BLaER1 (cell line): ENCODE measurements around the gene CCAR1.
"Not testable (repeated sequence)": the region's sequence is repeated elsewhere in the genome, so short reads cannot be mapped to it uniquely, and the experiment has no call there.

Source experiments
- H3K27ac ChIP-seq: shearing (Covaris generic); formaldehyde crosslinking; 2 replicates; pipeline ENCODE4 v1.8.1; 2022
- H3K27me3 ChIP-seq: shearing (Covaris generic); formaldehyde crosslinking; 2 replicates; pipeline ENCODE4 v1.8.1; 2022
- H3K36me3 ChIP-seq: shearing (Covaris generic); formaldehyde crosslinking; 2 replicates; pipeline ENCODE4 v1.8.1; 2022
- H3K4me1 ChIP-seq: shearing (Covaris generic); formaldehyde crosslinking; 2 replicates; pipeline ENCODE4 v1.8.1; 2022
- H3K4me2 ChIP-seq: shearing (Covaris generic); formaldehyde crosslinking; 2 replicates; pipeline ENCODE4 v1.8.1; 2022
- H3K4me3 ChIP-seq: shearing (Covaris generic); formaldehyde crosslinking; 2 replicates; pipeline ENCODE4 v1.8.1; 2022
- H3K9ac ChIP-seq: shearing (Covaris generic); formaldehyde crosslinking; 2 replicates; pipeline ENCODE4 v1.8.1; 2022
- H3K9me3 ChIP-seq: shearing (Covaris generic); formaldehyde crosslinking; 2 replicates; pipeline ENCODE4 v1.8.1; 2022
- H4K20me1 ChIP-seq: shearing (Covaris generic); formaldehyde crosslinking; 2 replicates; pipeline ENCODE4 v1.8.1; 2022
- Cebpa-rat ChIP-seq: shearing (Covaris generic); IDR thresholded peaks from 2 replicates; pipeline ENCODE4 v1.8.1; 2022

Gene CCAR1

GRCh38 chr10:68720793-68721672 is at the start of gene CCAR1:
TSS of gene CCAR1 (plus strand) at chr10:68721239. CDS start at chr10:68722505, 1,266 bp downstream.
- Histone ChIP-seq H3K4me3 (peak within 1 kb of the TSS; percentile 99), H4K20me1 (peaks cover 9% of the 10 kb centered on the region; the same call in 1 of the 2 replicates), H3K4me1 (peaks cover 9% of the 10 kb centered on the region), H3K4me2 (peak within 1 kb of the TSS; percentile 81), H3K36me3 (peaks cover 34% of the 10 kb centered on the region), H3K27ac (peak within 1 kb of the TSS; percentile 98), H3K9ac (peak within 1 kb of the TSS; percentile 99), H3K9me3 (peaks cover 4% of the 10 kb centered on the region; the same call in 1 of the 2 replicates), H3K27me3 (no peaks in the 10 kb centered on the region)
- no peak for TF ChIP-seq Cebpa-rat

- Histone ChIP-seq H3K9ac (no peak overlapping the region), H3K9me3 (no peaks in the 10 kb centered on the region), H3K4me3 (no peak overlapping the region), H3K27ac (no peak overlapping the region), H3K27me3 (no peaks in the 10 kb centered on the region), H4K20me1 (no peaks in the 10 kb centered on the region), H3K36me3 (no peaks in the 10 kb centered on the region), H3K4me2 (no peak overlapping the region), H3K4me1 (no peaks in the 10 kb centered on the region)
- no peak for TF ChIP-seq Cebpa-rat
Measured at GRCh38 chr10:68684413-68684812, 36.6 kb upstream of the CCAR1 start.

GRCh38 chr10:68696018-68696417 is 25.0 kb upstream of the CCAR1 start:
- no peak overlapping the region for H3K27ac ChIP-seq
- no peaks in the 10 kb centered on the region for H4K20me1 ChIP-seq
- H3K4me3 ChIP-seq, result no peak overlapping the region
- H3K4me2 ChIP-seq, result no peak overlapping the region
- TF ChIP-seq Cebpa-rat, result no peak
- H3K9ac ChIP-seq, result no peak overlapping the region
- no peaks in the 10 kb centered on the region for H3K4me1 ChIP-seq
- H3K36me3 ChIP-seq, result no peaks in the 10 kb centered on the region
- no peaks in the 10 kb centered on the region for H3K9me3 ChIP-seq
- H3K27me3 ChIP-seq, result no peaks in the 10 kb centered on the region

- H3K36me3 ChIP-seq, result no peaks in the 10 kb centered on the region
- no peak overlapping the region for H3K27ac ChIP-seq
Measured at GRCh38 chr10:68697106-68697505, 23.9 kb upstream of the CCAR1 start.

GRCh38 chr10:68700197-68700596 is 20.8 kb upstream of the CCAR1 start:
- Histone ChIP-seq H3K36me3 (no peaks in the 10 kb centered on the region), H4K20me1 (no peaks in the 10 kb centered on the region), H3K9ac (no peak overlapping the region)

More at GRCh38 chr10:68697106-68697505, 23.9 kb upstream of the CCAR1 start:
- Histone ChIP-seq H3K9ac (no peak overlapping the region), H4K20me1 (no peaks in the 10 kb centered on the region), H3K4me3 (no peak overlapping the region), H3K27me3 (no peaks in the 10 kb centered on the region), H3K4me2 (no peak overlapping the region), H3K4me1 (no peaks in the 10 kb centered on the region), H3K9me3 (no peaks in the 10 kb centered on the region)
- TF ChIP-seq Cebpa-rat, result no peak

GRCh38 chr10:68705548-68705947 is 15.5 kb upstream of the CCAR1 start:
- Histone ChIP-seq H3K27me3 (no peaks in the 10 kb centered on the region), H3K4me2 (no peak overlapping the region), H3K36me3 (no peaks in the 10 kb centered on the region), H3K9me3 (no peaks in the 10 kb centered on the region), H3K9ac (no peak overlapping the region), H3K4me1 (no peaks in the 10 kb centered on the region), H3K27ac (no peak overlapping the region), H3K4me3 (no peak overlapping the region), H4K20me1 (no peaks in the 10 kb centered on the region)
- TF ChIP-seq Cebpa-rat, result no peak

More at GRCh38 chr10:68700197-68700596, 20.8 kb upstream of the CCAR1 start:
- H3K9me3 ChIP-seq, result no peaks in the 10 kb centered on the region
- no peak overlapping the region for H3K27ac ChIP-seq
- no peaks in the 10 kb centered on the region for H3K4me1 ChIP-seq
- H3K27me3 ChIP-seq, result no peaks in the 10 kb centered on the region
- no peak overlapping the region for H3K4me3 ChIP-seq
- H3K4me2 ChIP-seq, result no peak overlapping the region
- no peak for TF ChIP-seq Cebpa-rat

- not testable (repeated sequence) for H4K20me1 ChIP-seq, H3K9me3 ChIP-seq, H3K36me3 ChIP-seq, H3K9ac ChIP-seq, H3K27me3 ChIP-seq, H3K27ac ChIP-seq, H3K4me2 ChIP-seq, H3K4me3 ChIP-seq, H3K4me1 ChIP-seq
Measured at GRCh38 chr10:68708987-68709386, 12.1 kb upstream of the CCAR1 start.

- not testable (repeated sequence) for H3K36me3 ChIP-seq, H3K4me1 ChIP-seq
Measured at GRCh38 chr10:68713065-68713464, 8.0 kb upstream of the CCAR1 start.

GRCh38 chr10:68717435-68717834 is 3.6 kb upstream of the CCAR1 start:
- Histone ChIP-seq H4K20me1 (0 out of 2 replicates have a peak, but pooled peaks cover 2% of the 10 kb centered on the region), H3K27ac (no peak overlapping the region), H3K9me3 (peaks cover 4% of the 10 kb centered on the region; the same call in 1 of the 2 replicates), H3K4me1 (peaks cover 4% of the 10 kb centered on the region), H3K36me3 (no peaks in the 10 kb centered on the region), H3K4me2 (no peak overlapping the region), H3K9ac (no peak overlapping the region), H3K27me3 (no peaks in the 10 kb centered on the region), H3K4me3 (no peak overlapping the region)
- no peak for TF ChIP-seq Cebpa-rat

More at GRCh38 chr10:68713065-68713464, 8.0 kb upstream of the CCAR1 start:
- H3K9me3 ChIP-seq, H4K20me1 ChIP-seq, H3K27me3 ChIP-seq, H3K27ac ChIP-seq, H3K4me3 ChIP-seq, H3K9ac ChIP-seq, H3K4me2 ChIP-seq: not testable (repeated sequence)

GRCh38 chr10:68721673-68722335 is 765 bp downstream of the CCAR1 start:
- TF ChIP-seq Cebpa-rat, result no peak
- H3K9ac ChIP-seq, result peak overlapping the region; percentile 99

More at GRCh38 chr10:68721673-68722335, 765 bp downstream of the CCAR1 start:
- Histone ChIP-seq H3K36me3 (peaks cover 41% of the 10 kb centered on the region), H3K27me3 (no peaks in the 10 kb centered on the region), H3K4me1 (peaks cover 9% of the 10 kb centered on the region), H4K20me1 (peaks cover 16% of the 10 kb centered on the region; the same call in 1 of the 2 replicates), H3K27ac (peak overlapping the region; percentile 98), H3K4me2 (peak overlapping the region; percentile 81), H3K4me3 (peak overlapping the region; percentile 99), H3K9me3 (peaks cover 4% of the 10 kb centered on the region; the same call in 1 of the 2 replicates)
